CD4-positive, alpha-beta T cell treated with Interleukin-6 for 4 hours (primary cell): ENCODE measurements around the gene PFKFB4.

Source experiments
- DNase-seq: peaks from one replicate; pipeline ENCODE4 v3.0.0-alpha.2; 2020; ENCODE audit warnings: mixed read lengths

Gene PFKFB4

GRCh38 chr3:48584836-48585235 lies 28.2 kb upstream of the PFKFB4 start:
- DNase-seq: no peak

- no peak for DNase-seq
Measured at GRCh38 chr3:48581621-48582481, 25.2 kb upstream of the PFKFB4 start.

GRCh38 chr3:48576647-48577046 lies 20.0 kb upstream of the PFKFB4 start:
- DNase-seq: no peak

- no peak for DNase-seq
Measured at GRCh38 chr3:48575366-48575765, 18.8 kb upstream of the PFKFB4 start.

- DNase-seq: no peak
Measured at GRCh38 chr3:48573973-48574585, 17.5 kb upstream of the PFKFB4 start.

GRCh38 chr3:48572517-48572916 lies 15.9 kb upstream of the PFKFB4 start:
- DNase-seq: no peak

GRCh38 chr3:48571938-48572337 lies 15.3 kb upstream of the PFKFB4 start:
- DNase-seq: no peak

- no peak for DNase-seq
Measured at GRCh38 chr3:48569808-48570450, 13.3 kb upstream of the PFKFB4 start.

- no peak for DNase-seq
Measured at GRCh38 chr3:48569400-48569799, 12.8 kb upstream of the PFKFB4 start.

GRCh38 chr3:48568476-48568875 lies 11.9 kb upstream of the PFKFB4 start:
- DNase-seq: no peak

GRCh38 chr3:48567500-48567899 lies 10.9 kb upstream of the PFKFB4 start:
- DNase-seq: no peak

- DNase-seq: no peak
Measured at GRCh38 chr3:48567090-48567489, 10.5 kb upstream of the PFKFB4 start.

- no peak for DNase-seq
Measured at GRCh38 chr3:48566401-48566760, 9.8 kb upstream of the PFKFB4 start.

- no peak for DNase-seq
Measured at GRCh38 chr3:48565591-48566400, 9.2 kb upstream of the PFKFB4 start.

GRCh38 chr3:48565186-48565585 lies 8.6 kb upstream of the PFKFB4 start:
- DNase-seq: no peak

GRCh38 chr3:48564667-48565066 lies 8.1 kb upstream of the PFKFB4 start:
- no peak for DNase-seq

- peak; percentile 14 for DNase-seq
Measured at GRCh38 chr3:48564022-48564421, 7.4 kb upstream of the PFKFB4 start.

- DNase-seq: no peak
Measured at GRCh38 chr3:48563382-48563918, 6.8 kb upstream of the PFKFB4 start, which contains the start of gene UCN2. TSS of gene UCN2 (minus strand) at chr3:48563781. CDS start at chr3:48563124, 657 bp downstream.

GRCh38 chr3:48562367-48563095 lies 5.9 kb upstream of the PFKFB4 start:
- no peak for DNase-seq

- no peak for DNase-seq
Measured at GRCh38 chr3:48561045-48561736, 4.6 kb upstream of the PFKFB4 start.

- no peak for DNase-seq
Measured at GRCh38 chr3:48560648-48561018, 4.0 kb upstream of the PFKFB4 start.
